Endothelial cell of umbilical vein (primary cell): ENCODE data around the gene EPB41L4B.

ENCODE experiments used
- CTCF ChIP-seq, 2 donors: IDR thresholded peaks; 1 replicate in 1 of 2; 2 replicates in 1 of 2; pipeline ENCODE4 v1.5.1; 2011; ENCODE audit warnings: low read length in 2 of 2, mild to moderate bottlenecking in 2 of 2, moderate library complexity in 2 of 2, control low read depth in 1 of 2, inconsistent platforms in 1 of 2, low read depth in 1 of 2; ENCODE audit not compliant: insufficient read depth in 1 of 2; ENCODE audit errors: extremely low read depth in 1 of 2
- FOS ChIP-seq: IDR thresholded peaks from 2 replicates; pipeline ENCODE4 v1.6.1; 2011; ENCODE audit warnings: mild to moderate bottlenecking, low read length, moderate library complexity, borderline replicate concordance; ENCODE audit not compliant: insufficient read depth
- JUN ChIP-seq: IDR thresholded peaks from 2 replicates; pipeline ENCODE4 v1.6.1; 2011; ENCODE audit warnings: borderline replicate concordance, low read depth; ENCODE audit not compliant: insufficient read length, insufficient read depth
- MAX ChIP-seq: IDR thresholded peaks from 2 replicates; pipeline ENCODE4 v1.6.1; 2011; ENCODE audit not compliant: insufficient read depth, insufficient read length
- POLR2A ChIP-seq: IDR thresholded peaks from 2 replicates; pipeline ENCODE4 v1.6.1; 2012; ENCODE audit warnings: low read depth, mild to moderate bottlenecking, control low read depth, low read length
- POLR2AphosphoS5 ChIP-seq: IDR thresholded peaks from 2 replicates; pipeline ENCODE4 v1.6.1; 2012; ENCODE audit warnings: low read depth, mild to moderate bottlenecking, control low read depth, low read length, moderate library complexity; ENCODE audit not compliant: insufficient read depth

- TF ChIP-seq CTCF (IDR thresholded peaks at IDR 0.05; ENCODE audit: extremely low read depth in 1 of 2, insufficient read depth in 1 of 2, low read depth in 1 of 2, low read length in 2 of 2) (no peak), FOS (no peak), POLR2AphosphoS5 (no peak), POLR2A (no peak), MAX (no peak), JUN (no peak)
These were observed 70.5 kb downstream of the EPB41L4B start for GRCh38 chr9:109250311-109250741.
